GM19452 (cell line): ENCODE results near the gene KPNA2.
"Not testable (repeated sequence)": the region's sequence is repeated elsewhere in the genome, so short reads cannot be mapped to it uniquely, and the experiment has no call there.

Experiments used
- ATAC-seq: cut with Tn5 transposase; IDR thresholded peaks from one replicate; pipeline ENCODE4 v1.9.1; 2021; ENCODE audit not compliant: unreplicated experiment

The KPNA2 gene

GRCh38 chr17:68035523-68036303, at the start of gene KPNA2:
KPNA2 (plus strand) TSS chr17:68035735; CDS start chr17:68037133, 1,398 bp downstream.
- peak; percentile 91 for ATAC-seq

DNA sequence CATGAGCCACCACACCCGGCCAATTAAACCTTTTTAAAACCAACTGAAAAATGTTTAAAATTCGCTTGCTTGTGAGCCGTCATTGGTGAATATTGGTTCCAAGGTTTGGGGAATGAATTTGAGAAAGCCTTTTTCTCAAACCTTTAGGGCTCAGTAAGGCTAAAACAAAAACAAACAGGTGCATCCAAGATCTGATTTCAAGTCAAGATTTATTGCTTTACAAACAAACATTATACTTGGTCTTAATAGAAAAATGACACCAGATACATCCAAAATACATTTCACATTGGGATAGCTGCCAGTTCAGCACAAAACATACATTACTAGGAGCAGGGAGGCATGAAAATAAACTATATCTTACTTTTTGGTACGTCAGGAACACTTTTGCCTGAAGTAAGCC, 44.6 kb upstream of the KPNA2 start:
- ATAC-seq: no peak

GRCh38 chr17:67992548-67993152, 42.9 kb upstream of the KPNA2 start:
- ATAC-seq: no peak

GRCh38 chr17:67993153-67993997, 42.2 kb upstream of the KPNA2 start:
- ATAC-seq: peak; percentile 75

DNA sequence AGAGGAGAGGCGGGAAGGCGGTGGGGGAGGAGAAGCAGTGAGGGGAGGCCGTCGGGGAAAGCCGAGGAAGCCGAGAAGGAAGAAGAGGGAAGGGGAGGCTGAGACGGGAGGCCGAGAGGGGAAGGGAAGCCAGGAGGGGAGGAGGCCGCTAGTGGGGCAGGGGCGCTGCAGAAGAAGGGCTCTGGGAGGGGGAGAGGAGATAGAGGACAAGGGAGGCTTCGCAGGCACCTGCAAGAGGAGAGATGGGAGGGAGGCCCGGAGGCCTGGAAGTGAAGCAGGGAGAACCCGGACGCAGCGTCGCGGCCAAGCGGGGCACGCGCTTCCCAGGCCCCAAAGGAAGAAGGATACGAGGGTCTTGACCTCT, 41.6 kb upstream of the KPNA2 start:
- no peak for ATAC-seq

GRCh38 chr17:67994817-67995569, 40.5 kb upstream of the KPNA2 start:
- ATAC-seq: no peak

DNA sequence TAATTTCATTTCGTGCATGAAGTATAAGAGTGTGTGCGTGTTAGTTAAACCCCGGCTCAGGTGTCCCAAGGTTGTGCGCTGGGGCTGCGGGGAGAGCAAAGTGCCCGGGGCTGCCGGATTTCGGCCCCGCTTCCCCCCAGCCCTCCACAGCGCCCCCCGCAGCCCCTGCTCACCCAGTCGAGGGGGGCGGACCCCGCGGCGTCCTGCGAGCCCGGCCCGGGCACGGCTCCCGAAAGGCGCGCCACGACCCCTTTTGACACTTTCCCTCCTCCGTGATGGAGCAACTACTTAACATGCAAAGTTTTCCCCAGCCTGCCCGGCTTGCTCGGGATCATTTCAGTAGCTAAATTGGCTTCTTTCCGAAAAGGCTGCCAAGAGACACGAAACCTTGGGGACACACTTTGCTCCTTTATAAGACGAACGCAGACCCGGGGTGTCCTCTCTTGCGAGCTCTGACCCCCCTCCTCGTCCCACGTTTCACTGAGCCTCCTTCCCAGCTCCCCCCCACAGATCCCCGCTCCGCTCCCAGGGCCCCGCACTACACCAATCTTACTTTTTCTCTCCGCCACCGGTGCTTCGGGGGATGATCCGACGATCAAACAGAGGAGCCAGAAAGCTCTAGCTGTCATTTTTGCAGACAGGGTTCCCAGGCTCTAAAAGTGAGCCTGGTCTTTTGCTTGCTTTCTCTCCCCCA, 39.8 kb upstream of the KPNA2 start:
- no peak for ATAC-seq

GRCh38 chr17:67996301-67997171, 39.0 kb upstream of the KPNA2 start, which contains the start of gene C17orf58:
C17orf58 (minus strand) TSS chr17:67996469; CDS start chr17:67996198, 271 bp downstream.
- not testable (repeated sequence) for ATAC-seq

- no peak for ATAC-seq
These were observed 37.1 kb upstream of the KPNA2 start for GRCh38 chr17:67998466-67998865.

GRCh38 chr17:67999291-67999911, 36.1 kb upstream of the KPNA2 start:
- no peak for ATAC-seq

DNA sequence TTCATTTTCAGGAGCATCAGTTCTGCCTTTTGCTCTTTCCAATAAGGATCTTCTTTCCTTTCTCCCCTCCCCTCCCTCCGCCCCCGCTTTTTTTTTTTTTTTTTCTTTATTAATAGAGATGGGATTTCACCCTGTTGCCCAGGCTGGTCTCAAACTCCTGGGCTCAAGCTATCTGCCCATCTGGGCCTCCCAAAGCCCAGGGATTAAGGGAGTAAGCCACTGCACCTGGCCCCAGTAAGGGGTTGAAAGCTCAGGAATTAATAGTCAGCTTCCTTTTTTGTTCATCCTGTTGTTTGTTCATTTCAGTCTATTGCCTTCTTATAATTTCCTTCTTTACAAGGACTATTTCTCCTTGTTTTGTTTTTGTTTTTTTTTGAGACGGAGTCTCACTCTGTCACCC, 31.3 kb upstream of the KPNA2 start:
- ATAC-seq: no peak

GRCh38 chr17:68006797-68007196, 28.7 kb upstream of the KPNA2 start:
- ATAC-seq: no peak

DNA sequence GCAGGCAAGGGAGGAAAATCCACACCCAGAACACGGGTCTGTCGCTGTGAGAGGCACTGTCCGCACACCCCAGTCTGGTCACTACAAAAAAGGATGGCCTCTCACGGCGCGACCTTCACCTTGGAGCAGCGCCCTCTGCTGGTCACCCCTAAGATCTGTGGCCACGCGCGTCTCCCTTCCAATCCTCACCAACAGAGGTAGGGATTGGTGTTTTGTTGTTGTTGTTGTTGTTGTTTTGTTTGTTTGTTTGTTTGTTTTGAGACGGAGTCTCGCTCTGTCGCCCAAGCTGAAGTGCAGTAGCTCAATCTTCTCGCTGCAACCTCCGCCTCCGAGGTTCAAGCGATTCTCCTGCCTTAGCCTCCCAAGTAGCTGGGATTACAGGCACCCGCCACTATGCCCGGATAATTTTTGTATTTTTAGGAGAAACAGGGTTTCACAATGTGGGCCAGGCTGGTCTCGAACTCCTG, 24.3 kb upstream of the KPNA2 start:
- no peak for ATAC-seq

DNA sequence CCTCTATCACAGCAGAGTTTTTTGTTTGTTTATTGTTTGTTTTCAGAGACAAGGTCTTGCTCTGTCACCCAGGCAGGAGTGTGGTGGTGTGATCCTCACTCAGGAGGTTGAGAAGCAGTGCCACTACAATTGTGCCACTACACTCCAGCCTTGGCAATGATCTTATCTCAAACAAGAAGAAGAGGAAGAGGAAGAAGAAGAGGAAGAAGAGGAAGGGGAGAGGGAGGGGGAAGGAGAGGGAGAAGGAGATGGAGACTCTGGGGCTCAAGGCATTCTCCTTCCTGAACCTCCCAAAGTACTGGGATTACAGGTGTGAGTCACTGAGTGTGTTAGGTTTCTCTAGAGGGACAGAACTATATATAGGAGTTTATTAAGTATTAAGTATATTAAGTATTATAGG, 22.1 kb upstream of the KPNA2 start:
- no peak for ATAC-seq

- no peak for ATAC-seq
These were observed 20.3 kb upstream of the KPNA2 start for GRCh38 chr17:68015081-68015723.

DNA sequence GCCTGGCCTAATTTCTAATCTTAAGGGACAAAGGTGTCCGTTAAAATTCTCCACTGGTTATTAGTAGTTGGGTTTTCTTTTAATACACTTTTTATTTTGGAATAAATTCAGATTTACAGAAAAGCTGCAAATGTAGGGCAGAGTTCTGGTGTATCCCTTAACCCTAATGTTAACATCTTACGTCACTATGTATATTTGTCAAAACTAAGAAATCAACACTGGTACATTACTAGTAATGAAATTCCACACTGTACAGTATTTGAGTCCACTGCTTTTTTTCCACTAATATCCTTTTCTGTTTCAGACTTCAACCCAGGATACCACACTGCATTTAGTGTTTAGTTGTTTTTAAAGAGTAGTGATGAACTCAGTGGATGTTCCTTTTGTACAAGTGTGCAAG, 18.7 kb upstream of the KPNA2 start:
- ATAC-seq: no peak

DNA sequence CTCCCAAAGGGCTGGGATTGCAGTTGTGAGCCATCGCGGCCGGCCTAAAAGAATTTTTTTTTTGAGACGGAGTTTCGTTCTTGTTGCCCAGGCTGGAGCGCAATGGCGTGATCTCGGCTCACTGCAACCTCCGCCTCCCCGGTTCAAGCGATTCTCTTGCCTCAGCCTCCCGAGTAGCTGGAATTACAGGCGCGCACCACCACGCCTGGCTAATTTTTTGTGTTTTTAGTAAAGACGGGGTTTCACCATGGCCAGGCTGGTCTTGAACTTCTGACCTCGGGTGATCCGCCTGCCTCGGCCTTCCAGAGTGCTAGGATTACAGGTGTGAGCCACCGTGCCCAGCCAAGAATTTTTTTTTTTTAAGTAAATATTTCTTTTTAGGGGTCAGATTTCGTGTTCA, 17.0 kb upstream of the KPNA2 start:
- ATAC-seq: not testable (repeated sequence)

- ATAC-seq: no peak
These were observed 16.2 kb upstream of the KPNA2 start for GRCh38 chr17:68019336-68019674.
